IPS DF 4.7 (cell line): Measurements from ENCODE around the gene NOTCH2NLA.
"Not testable (repeated sequence)": the region's sequence is repeated elsewhere in the genome, so short reads cannot be mapped to it uniquely, and the experiment has no call there.

ENCODE experiments used
- DNase-seq: peaks from one replicate; pipeline ENCODE4 v3.0.0-alpha.2; 2013; ENCODE audit warnings: low spot score; ENCODE audit errors: extremely low read depth

Gene NOTCH2NLA

GRCh38 chr1:146167740-146168139 lies 61.1 kb downstream of the NOTCH2NLA start:
- DNase-seq, result not testable (repeated sequence)

GRCh38 chr1:146167273-146167672 lies 61.5 kb downstream of the NOTCH2NLA start:
- not testable (repeated sequence) for DNase-seq

DNA sequence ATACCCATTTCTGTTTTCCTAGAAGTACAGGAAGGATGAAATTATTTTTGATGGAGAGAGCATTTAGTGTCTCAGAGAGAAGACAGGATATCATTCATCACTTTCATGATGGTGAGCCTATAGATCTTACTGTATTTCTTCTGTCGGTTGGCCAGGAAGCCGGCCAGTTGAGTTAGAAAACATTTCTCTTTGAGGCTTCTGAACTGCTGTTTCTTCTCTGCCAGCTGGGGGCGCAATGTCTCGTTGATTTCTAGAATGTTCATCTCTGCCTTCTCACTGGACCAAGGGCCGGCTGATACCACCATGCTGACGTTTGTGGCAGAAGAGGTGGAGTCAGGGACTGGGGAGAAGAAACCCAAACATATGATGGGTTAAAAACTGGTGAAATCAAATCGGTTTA lies 84.4 kb downstream of the NOTCH2NLA start, which contains the start of gene NBPF10:
Gene NBPF10, minus strand, starts transcription at position 340 of the 400 bp plus-strand sequence. Its CDS starts 35 bp downstream, at position 305.
- not testable (repeated sequence) for DNase-seq
